C4-2B (cell line): ENCODE results near the gene EIF4EBP3.

Source experiments
- ZFX ChIP-seq: fragments of 450-650 bp; IDR thresholded peaks from 2 replicates; pipeline ENCODE4 v1.6.1; 2017
- TF ChIP-seq, protein P1 (sequence below): fragments of 450-650 bp; conservative IDR thresholded peaks from 2 replicates; pipeline ENCODE4 v1.5.1; 2017; ENCODE audit warnings: mild to moderate bottlenecking

DNA sequence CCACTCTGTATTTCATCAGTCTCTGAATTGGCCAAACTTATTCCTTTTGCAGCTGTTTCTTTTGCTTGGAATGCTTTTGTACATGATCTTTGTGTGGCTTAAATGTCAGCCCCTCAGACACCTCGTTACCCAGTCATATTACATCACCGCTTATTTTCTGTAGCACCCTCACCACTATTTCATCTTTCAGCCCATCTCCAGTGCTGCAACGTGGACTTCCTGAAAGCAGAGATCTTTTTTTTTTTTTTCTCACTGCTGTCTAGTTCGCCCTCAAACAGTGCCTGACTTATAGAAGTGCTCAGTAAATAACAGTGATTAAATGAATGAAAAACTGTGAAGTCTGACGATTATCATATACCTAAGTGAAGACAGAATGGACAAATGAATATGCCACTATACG lies 9.0 kb downstream of the EIF4EBP3 start:
- TF ChIP-seq, protein P1, sequence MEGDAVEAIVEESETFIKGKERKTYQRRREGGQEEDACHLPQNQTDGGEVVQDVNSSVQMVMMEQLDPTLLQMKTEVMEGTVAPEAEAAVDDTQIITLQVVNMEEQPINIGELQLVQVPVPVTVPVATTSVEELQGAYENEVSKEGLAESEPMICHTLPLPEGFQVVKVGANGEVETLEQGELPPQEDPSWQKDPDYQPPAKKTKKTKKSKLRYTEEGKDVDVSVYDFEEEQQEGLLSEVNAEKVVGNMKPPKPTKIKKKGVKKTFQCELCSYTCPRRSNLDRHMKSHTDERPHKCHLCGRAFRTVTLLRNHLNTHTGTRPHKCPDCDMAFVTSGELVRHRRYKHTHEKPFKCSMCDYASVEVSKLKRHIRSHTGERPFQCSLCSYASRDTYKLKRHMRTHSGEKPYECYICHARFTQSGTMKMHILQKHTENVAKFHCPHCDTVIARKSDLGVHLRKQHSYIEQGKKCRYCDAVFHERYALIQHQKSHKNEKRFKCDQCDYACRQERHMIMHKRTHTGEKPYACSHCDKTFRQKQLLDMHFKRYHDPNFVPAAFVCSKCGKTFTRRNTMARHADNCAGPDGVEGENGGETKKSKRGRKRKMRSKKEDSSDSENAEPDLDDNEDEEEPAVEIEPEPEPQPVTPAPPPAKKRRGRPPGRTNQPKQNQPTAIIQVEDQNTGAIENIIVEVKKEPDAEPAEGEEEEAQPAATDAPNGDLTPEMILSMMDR = no peak
- no peak for TF ChIP-seq ZFX
